Lung (tissue), 11 donors: ENCODE results near the gene PDE4DIP. TPM values are rescaled to one million over a fixed set of nuclear protein-coding genes. Genes with fewer than 3 reads are reported as not detected.
"Not testable (repeated sequence)": the region's sequence is repeated elsewhere in the genome, so short reads cannot be mapped to it uniquely, and the experiment has no call there.

Experiments
- ATAC-seq: fragments of 200-7000 bp; cut with Tn5 transposase; one replicate; pipeline ENCODE4 v1.9.1; 2020; ENCODE audit warnings: moderate number of reproducible peaks; ENCODE audit not compliant: insufficient read depth, low FRiP score
- DNase-seq, 3 donors: peaks; one replicate each; pipeline ENCODE4 v3.0.0-alpha.2; 2013 to 2017
- H3K27ac ChIP-seq, 2 donors: one replicate each; pipeline ENCODE4 v1.5.1; 2013; ENCODE audit warnings: mild to moderate bottlenecking in 2 of 2, moderate library complexity in 2 of 2, control low read depth in 1 of 2, inconsistent platforms in 1 of 2, low read depth in 1 of 2, low read length in 1 of 2
- H3K27me3 ChIP-seq, 3 donors: one replicate each; pipeline ENCODE4 v1.5.1; 2013; ENCODE audit warnings: low read length in 2 of 3; ENCODE audit not compliant: control insufficient read depth in 3 of 3, insufficient read depth in 3 of 3
- H3K36me3 ChIP-seq, 4 donors: one replicate each; pipeline ENCODE4 v1.5.1; 2013; ENCODE audit warnings: low read length in 4 of 4, mild to moderate bottlenecking in 1 of 4, moderate library complexity in 1 of 4; ENCODE audit not compliant: control insufficient read depth in 4 of 4, insufficient read depth in 4 of 4
- H3K4me1 ChIP-seq, 5 donors: one replicate each; pipeline ENCODE4 v1.5.1; 2013; ENCODE audit warnings: low read length in 5 of 5, mild to moderate bottlenecking in 2 of 5, moderate library complexity in 1 of 5; ENCODE audit not compliant: control insufficient read depth in 5 of 5, insufficient read depth in 5 of 5
- H3K4me3 ChIP-seq: one replicate; pipeline ENCODE4 v1.5.1; 2013; ENCODE audit warnings: mild to moderate bottlenecking, control low read depth, moderate library complexity
- H3K9ac ChIP-seq, 2 donors: one replicate each; pipeline ENCODE4 v1.5.1; 2013; ENCODE audit warnings: low read length in 2 of 2, control low read depth in 1 of 2; ENCODE audit not compliant: insufficient read depth in 1 of 2
- H3K9me3 ChIP-seq, 4 donors: one replicate each; pipeline ENCODE4 v1.5.1; 2013; ENCODE audit warnings: low read length in 3 of 4, mild to moderate bottlenecking in 1 of 4, moderate library complexity in 1 of 4; ENCODE audit not compliant: control insufficient read depth in 4 of 4, insufficient read depth in 3 of 4
- WGBS, 2 donors: extraction: QIAGEN DNeasy Blood & Tissue Kit; methylation state at CpG; one replicate each; pipeline ENCODE4 v1.1.7; 2013; 5-methylcytosine and 5-hydroxymethylcytosine counted together
- polyA plus RNA-seq, 2 donors: library from polyadenylated mRNA; stranded (reverse); fragments of 200-250 nt; gene quantifications; one replicate each; pipeline ENCODE4 v1.2.1, GENCODE V29; 2013
- small RNA-seq: library from RNA; depleted of rRNA; stranded (forward); fragments of <200 nt; gene quantifications from one replicate; pipeline ENCODE3, GENCODE V24; 2014; ENCODE audit warnings: low replicate concordance
- total RNA-seq, 2 donors: library from RNA; depleted of rRNA in 1 of 2; stranded (reverse); fragments of >200 nt in 1 of 2; gene quantifications; one replicate each; pipeline ENCODE4 v1.2.1, GENCODE V29; 2014 to 2021
- donor health status: Bipolar disorder and iron deficiency.
- donor health status: healthy.
- donor health status: DM: yes; HTN: yes; CAD: no.

The PDE4DIP gene
- total and polyA plus RNA-seq, 4 donors = 32.5 to 146 (median 65.0) TPM

GRCh38 chr1:149033916-149034315 lies 189.7 kb downstream of the PDE4DIP start:
- H3K36me3 ChIP-seq, H3K9ac ChIP-seq, H3K9me3 ChIP-seq, H3K4me3 ChIP-seq, DNase-seq, H3K27me3 ChIP-seq, ATAC-seq, H3K27ac ChIP-seq, H3K4me1 ChIP-seq: not testable (repeated sequence)
- WGBS, 2 donors = 83 to 86% methylated on average over 1 to 2 of the region's 3 CpGs

- WGBS, 2 donors = 81 to 92% methylated on average over 2 to 4 of the region's 4 CpGs
- not testable (repeated sequence) for ATAC-seq
Measured at GRCh38 chr1:149043056-149043455, 198.8 kb downstream of the PDE4DIP start.

GRCh38 chr1:149064611-149065010 lies 220.4 kb downstream of the PDE4DIP start:
- H3K27me3 ChIP-seq, DNase-seq, H3K9ac ChIP-seq, H3K27ac ChIP-seq, H3K9me3 ChIP-seq, H3K4me3 ChIP-seq, H3K36me3 ChIP-seq, ATAC-seq, H3K4me1 ChIP-seq: not testable (repeated sequence)
- 80 to 82% methylated on average over 3 of the region's 3 CpGs for WGBS, 2 donors

More at GRCh38 chr1:149043056-149043455, 198.8 kb downstream of the PDE4DIP start:
- H3K4me1 ChIP-seq, H3K36me3 ChIP-seq, H3K27ac ChIP-seq, H3K9me3 ChIP-seq, DNase-seq, H3K27me3 ChIP-seq, H3K4me3 ChIP-seq, H3K9ac ChIP-seq: not testable (repeated sequence)

GRCh38 chr1:149075505-149076127 lies 231.4 kb downstream of the PDE4DIP start:
- not testable (repeated sequence) for H3K27me3 ChIP-seq, DNase-seq, H3K4me1 ChIP-seq, ATAC-seq, H3K9me3 ChIP-seq, H3K4me3 ChIP-seq, H3K36me3 ChIP-seq, H3K9ac ChIP-seq, H3K27ac ChIP-seq
- 43 to 60% methylated on average over 4 of the region's 9 CpGs for WGBS, 2 donors

Small RNA genes within 50 kb of the gene (small RNA-seq; reads per million reads assigned to genes)
- not detected for gene RN7SKP88
- not detected for gene RNU2-38P

Other genes starting within 250 kb of the PDE4DIP start
- 10 to 100 TPM; 28.0 to 55.6 TPM for gene NBPF14, start 248.4 kb upstream of the PDE4DIP start, total RNA-seq
- gene NBPF14, start 248.4 kb upstream of the PDE4DIP start, polyA plus RNA-seq = 10 to 100 TPM; 16.4 to 16.9 TPM
- 10 to 100 TPM in 1 of 2 donors, 1 to 10 TPM in 1; 1.3 to 11.7 TPM for gene NUDT4B, start 95.7 kb upstream of the PDE4DIP start, total RNA-seq
- gene NUDT4B, start 95.7 kb upstream of the PDE4DIP start, polyA plus RNA-seq = 1 to 10 TPM in 1 of 2 donors, under 1 TPM in 1; 0.26 to 5.7 TPM